Liver (tissue), 9 donors: ENCODE measurements around the gene ATG4B. TPM values are rescaled to one million over a fixed set of nuclear protein-coding genes. Genes with fewer than 3 reads are reported as not detected.

Source experiments
- DNase-seq: peaks from one replicate; pipeline ENCODE4 v3.0.0-alpha.2; 2017; ENCODE audit warnings: low spot score
- H3K27ac ChIP-seq, 2 donors: one replicate each; pipeline ENCODE4 v1.7.0; 2013; ENCODE audit warnings: inconsistent platforms in 2 of 2, low read length in 2 of 2, control low read depth in 1 of 2, low read depth in 1 of 2, mild to moderate bottlenecking in 1 of 2
- H3K27me3 ChIP-seq, 4 donors: one replicate each; pipeline versions ENCODE4 v1.6.1 to v1.7.0; 2013; ENCODE audit warnings: low read length in 3 of 4, inconsistent platforms in 1 of 4, mild to moderate bottlenecking in 1 of 4, moderate library complexity in 1 of 4; ENCODE audit not compliant: control insufficient read depth in 4 of 4, insufficient read depth in 4 of 4
- H3K36me3 ChIP-seq, 4 donors: one replicate each; pipeline versions ENCODE4 v1.6.1 to v1.7.0; 2013; ENCODE audit warnings: low read length in 3 of 4, mild to moderate bottlenecking in 3 of 4, low read depth in 1 of 4, moderate library complexity in 1 of 4; ENCODE audit not compliant: control insufficient read depth in 4 of 4, insufficient read depth in 3 of 4
- H3K4me1 ChIP-seq, 4 donors: one replicate each; pipeline versions ENCODE4 v1.6.1 to v1.7.0; 2013; ENCODE audit warnings: low read length in 3 of 4, mild to moderate bottlenecking in 3 of 4, moderate library complexity in 1 of 4; ENCODE audit not compliant: control insufficient read depth in 4 of 4, insufficient read depth in 4 of 4
- H3K4me3 ChIP-seq, 3 donors: one replicate each; pipeline versions ENCODE4 v1.6.1 to v1.7.0; 2013; ENCODE audit warnings: low read length in 3 of 3, control low read depth in 1 of 3, low read depth in 1 of 3, mild to moderate bottlenecking in 1 of 3
- H3K9ac ChIP-seq, 2 donors: one replicate each; pipeline ENCODE4 v1.7.0; 2013; ENCODE audit warnings: low read length in 2 of 2, mild to moderate bottlenecking in 2 of 2, moderate library complexity in 2 of 2, control low read depth in 1 of 2, low read depth in 1 of 2
- H3K9me3 ChIP-seq, 4 donors: one replicate each; pipeline versions ENCODE4 v1.6.1 to v1.7.0; 2013; ENCODE audit warnings: low read length in 3 of 4; ENCODE audit not compliant: control insufficient read depth in 4 of 4
- ATF3 ChIP-seq: IDR thresholded peaks from 2 replicates; pipeline ENCODE4 v1.6.1; 2016; ENCODE audit warnings: antibody characterized with exemption
- EGR1 ChIP-seq, 2 donors: IDR thresholded peaks; 2 replicates each; pipeline ENCODE4 v1.6.1; 2016 to 2018; ENCODE audit warnings: antibody characterized with exemption in 2 of 2, low read depth in 2 of 2
- FOXA1 ChIP-seq: IDR thresholded peaks from 2 replicates; pipeline ENCODE4 v1.6.1; 2016; ENCODE audit warnings: antibody characterized with exemption
- FOXA2 ChIP-seq: IDR thresholded peaks from 2 replicates; pipeline ENCODE4 v1.6.1; 2016; ENCODE audit warnings: antibody characterized with exemption
- GABPA ChIP-seq, 2 donors: IDR thresholded peaks in 1 of 2; conservative IDR thresholded peaks in 1 of 2; 2 replicates each; pipeline ENCODE4 v1.6.1; 2016; ENCODE audit warnings: antibody characterized with exemption in 2 of 2, mild to moderate bottlenecking in 1 of 2, moderate library complexity in 1 of 2
- HNF4A ChIP-seq, 2 donors: conservative IDR thresholded peaks; 2 replicates each; pipeline ENCODE4 v1.6.1; 2016; ENCODE audit warnings: antibody characterized with exemption in 2 of 2, mild to moderate bottlenecking in 2 of 2
- HNF4G ChIP-seq: IDR thresholded peaks from 2 replicates; pipeline ENCODE4 v1.6.1; 2016; ENCODE audit warnings: antibody characterized with exemption
- JUND ChIP-seq, 2 donors: IDR thresholded peaks; 2 replicates each; pipeline ENCODE4 v1.6.1; 2016; ENCODE audit warnings: antibody characterized with exemption in 2 of 2
- MAX ChIP-seq: IDR thresholded peaks from 2 replicates; pipeline ENCODE4 v1.6.1; 2016; ENCODE audit warnings: antibody characterized with exemption
- NR2F2 ChIP-seq: IDR thresholded peaks from 2 replicates; pipeline ENCODE4 v1.6.1; 2016; ENCODE audit warnings: antibody characterized with exemption
- RAD21 ChIP-seq, 2 donors: IDR thresholded peaks; 2 replicates each; pipeline ENCODE4 v1.6.1; 2016; ENCODE audit warnings: antibody characterized with exemption in 2 of 2, mild to moderate bottlenecking in 2 of 2
- RXRA ChIP-seq, 2 donors: IDR thresholded peaks; 2 replicates each; pipeline ENCODE4 v1.6.1; 2017 to 2018; ENCODE audit warnings: antibody characterized with exemption in 2 of 2, mild to moderate bottlenecking in 1 of 2
- YY1 ChIP-seq: IDR thresholded peaks from 2 replicates; pipeline ENCODE4 v1.6.1; 2016; ENCODE audit warnings: antibody characterized with exemption, mild to moderate bottlenecking
- ZBTB33 ChIP-seq: IDR thresholded peaks from 2 replicates; pipeline ENCODE4 v1.6.1; 2016; ENCODE audit warnings: antibody characterized with exemption
- WGBS: extraction: QIAGEN DNeasy Blood & Tissue Kit; methylation state at CpG from one replicate; pipeline ENCODE4 v1.1.7; 2013; 5-methylcytosine and 5-hydroxymethylcytosine counted together
- polyA plus RNA-seq, 2 donors: library from polyadenylated mRNA; stranded (reverse) in 1 of 2; unstranded in 1 of 2; fragments of 200-250 nt in 1 of 2; fragments of >200 nt in 1 of 2; fragmentation: Nextera tagmentation in 1 of 2; extraction: Ambion mirVana in 1 of 2; gene quantifications; one replicate each; pipeline versions ENCODE4 v1.2.1 to v1.2.3, GENCODE V29; 2013 to 2015
- total RNA-seq, 2 donors: library from RNA; depleted of rRNA; stranded (reverse); fragments of >200 nt; gene quantifications; one replicate each; pipeline ENCODE4 v1.2.3, GENCODE V29; 2014
- TF ChIP-seq, protein P1 (sequence below): IDR thresholded peaks from 2 replicates; pipeline ENCODE4 v1.6.1; 2016; ENCODE audit warnings: antibody characterized with exemption, mild to moderate bottlenecking
- TF ChIP-seq, protein P2 (sequence below): fragments of 150-350 bp; IDR thresholded peaks from 2 replicates; pipeline ENCODE4 v1.5.1; 2017; ENCODE audit warnings: improper control_type of control experiment, low read depth, low read length; ENCODE audit not compliant: missing input control
- donor health status: healthy.
- donor health status: healthy.
- donor health status: healthy.
- donor health status: healthy.
- donor health status: healthy.

ATG4B gene
- total and polyA plus RNA-seq, 4 donors: 31.0 to 50.3 (median 37.7) TPM

- TF ChIP-seq, protein P1, sequence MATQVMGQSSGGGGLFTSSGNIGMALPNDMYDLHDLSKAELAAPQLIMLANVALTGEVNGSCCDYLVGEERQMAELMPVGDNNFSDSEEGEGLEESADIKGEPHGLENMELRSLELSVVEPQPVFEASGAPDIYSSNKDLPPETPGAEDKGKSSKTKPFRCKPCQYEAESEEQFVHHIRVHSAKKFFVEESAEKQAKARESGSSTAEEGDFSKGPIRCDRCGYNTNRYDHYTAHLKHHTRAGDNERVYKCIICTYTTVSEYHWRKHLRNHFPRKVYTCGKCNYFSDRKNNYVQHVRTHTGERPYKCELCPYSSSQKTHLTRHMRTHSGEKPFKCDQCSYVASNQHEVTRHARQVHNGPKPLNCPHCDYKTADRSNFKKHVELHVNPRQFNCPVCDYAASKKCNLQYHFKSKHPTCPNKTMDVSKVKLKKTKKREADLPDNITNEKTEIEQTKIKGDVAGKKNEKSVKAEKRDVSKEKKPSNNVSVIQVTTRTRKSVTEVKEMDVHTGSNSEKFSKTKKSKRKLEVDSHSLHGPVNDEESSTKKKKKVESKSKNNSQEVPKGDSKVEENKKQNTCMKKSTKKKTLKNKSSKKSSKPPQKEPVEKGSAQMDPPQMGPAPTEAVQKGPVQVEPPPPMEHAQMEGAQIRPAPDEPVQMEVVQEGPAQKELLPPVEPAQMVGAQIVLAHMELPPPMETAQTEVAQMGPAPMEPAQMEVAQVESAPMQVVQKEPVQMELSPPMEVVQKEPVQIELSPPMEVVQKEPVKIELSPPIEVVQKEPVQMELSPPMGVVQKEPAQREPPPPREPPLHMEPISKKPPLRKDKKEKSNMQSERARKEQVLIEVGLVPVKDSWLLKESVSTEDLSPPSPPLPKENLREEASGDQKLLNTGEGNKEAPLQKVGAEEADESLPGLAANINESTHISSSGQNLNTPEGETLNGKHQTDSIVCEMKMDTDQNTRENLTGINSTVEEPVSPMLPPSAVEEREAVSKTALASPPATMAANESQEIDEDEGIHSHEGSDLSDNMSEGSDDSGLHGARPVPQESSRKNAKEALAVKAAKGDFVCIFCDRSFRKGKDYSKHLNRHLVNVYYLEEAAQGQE: no peak
- TF ChIP-seq HNF4A (conservative IDR thresholded peaks at IDR 0.05) (no peak), JUND (IDR thresholded peaks at IDR 0.05) (no peak), FOXA2 (no peak), EGR1 (IDR thresholded peaks at IDR 0.05; ENCODE audit: low read depth in 2 of 2) (no peak), FOXA1 (no peak), RXRA (IDR thresholded peaks at IDR 0.05) (no peak), RAD21 (IDR thresholded peaks at IDR 0.05) (no peak), NR2F2 (no peak)
These were observed 37.9 kb upstream of the ATG4B start (continued) for GRCh38 chr2:241599615-241600014.

DNA sequence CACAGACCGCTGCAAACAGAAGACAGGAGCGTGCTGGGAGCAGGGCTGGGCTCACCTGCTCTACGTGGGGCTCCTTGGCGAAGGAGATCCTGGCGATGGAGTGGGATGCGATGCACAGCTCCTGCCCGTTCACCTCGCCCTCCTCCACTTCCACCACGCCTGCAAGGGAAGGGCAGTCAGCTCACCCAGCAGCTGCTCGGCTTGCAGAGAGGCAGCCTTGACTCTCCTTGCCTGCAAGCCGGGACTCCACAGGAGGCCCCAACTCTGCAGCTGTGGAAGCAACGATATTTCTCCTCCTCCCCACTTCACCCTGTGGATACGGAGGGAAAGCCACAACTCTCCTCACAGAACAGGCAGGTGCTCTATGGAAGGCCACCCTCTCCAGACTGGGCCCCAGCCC lies 35.7 kb upstream of the ATG4B start:
- 96% methylated on average over 13 of the region's 13 CpGs for WGBS
- Histone ChIP-seq H3K27ac (no peak overlapping the region), H3K4me3 (no peak overlapping the region), H3K27me3 (no peaks in the 10 kb centered on the region), H3K4me1 (no peaks in the 10 kb centered on the region), H3K36me3 (peaks cover 4 to 45% (median 24%) of the 10 kb centered on the region in 4 donors), H3K9ac (no peak overlapping the region), H3K9me3 (no peaks in the 10 kb centered on the region)
- DNase-seq: no peak
- TF ChIP-seq, protein P2, sequence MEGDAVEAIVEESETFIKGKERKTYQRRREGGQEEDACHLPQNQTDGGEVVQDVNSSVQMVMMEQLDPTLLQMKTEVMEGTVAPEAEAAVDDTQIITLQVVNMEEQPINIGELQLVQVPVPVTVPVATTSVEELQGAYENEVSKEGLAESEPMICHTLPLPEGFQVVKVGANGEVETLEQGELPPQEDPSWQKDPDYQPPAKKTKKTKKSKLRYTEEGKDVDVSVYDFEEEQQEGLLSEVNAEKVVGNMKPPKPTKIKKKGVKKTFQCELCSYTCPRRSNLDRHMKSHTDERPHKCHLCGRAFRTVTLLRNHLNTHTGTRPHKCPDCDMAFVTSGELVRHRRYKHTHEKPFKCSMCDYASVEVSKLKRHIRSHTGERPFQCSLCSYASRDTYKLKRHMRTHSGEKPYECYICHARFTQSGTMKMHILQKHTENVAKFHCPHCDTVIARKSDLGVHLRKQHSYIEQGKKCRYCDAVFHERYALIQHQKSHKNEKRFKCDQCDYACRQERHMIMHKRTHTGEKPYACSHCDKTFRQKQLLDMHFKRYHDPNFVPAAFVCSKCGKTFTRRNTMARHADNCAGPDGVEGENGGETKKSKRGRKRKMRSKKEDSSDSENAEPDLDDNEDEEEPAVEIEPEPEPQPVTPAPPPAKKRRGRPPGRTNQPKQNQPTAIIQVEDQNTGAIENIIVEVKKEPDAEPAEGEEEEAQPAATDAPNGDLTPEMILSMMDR: no peak
- TF ChIP-seq RXRA (IDR thresholded peaks at IDR 0.05) (no peak), FOXA2 (no peak), JUND (IDR thresholded peaks at IDR 0.05) (no peak), RAD21 (IDR thresholded peaks at IDR 0.05) (no peak), HNF4A (conservative IDR thresholded peaks at IDR 0.05) (no peak), GABPA (IDR thresholded peaks at IDR 0.05 in 1 of 2, conservative IDR thresholded peaks at IDR 0.05 in 1 of 2) (no peak), ATF3 (no peak), NR2F2 (no peak), ZBTB33 (no peak), HNF4G (no peak), YY1 (no peak), MAX (no peak), FOXA1 (no peak)
- TF ChIP-seq, protein P1: no peak
